Neural crest cell (in vitro differentiated cells): Measurements from ENCODE around the gene ZFAND2B. TPM values are rescaled to one million over a fixed set of nuclear protein-coding genes. Genes with fewer than 3 reads are reported as not detected.

Experiments used
- DNase-seq: peaks from one replicate; pipeline ENCODE4 v3.0.0; 2021; ENCODE audit warnings: low read depth, mixed read lengths, low spot score
- H3K27ac Mint-ChIP-seq: one replicate; pipeline ENCODE4 v1.8.0; 2021; ENCODE audit warnings: mild to moderate bottlenecking, mixed read lengths; ENCODE audit not compliant: unreplicated experiment
- H3K27me3 Mint-ChIP-seq: 2 replicates; pipeline ENCODE4 v1.8.0; 2021; ENCODE audit warnings: low read depth, mild to moderate bottlenecking, mixed read lengths
- H3K36me3 Mint-ChIP-seq: 2 replicates; pipeline ENCODE4 v1.8.0; 2021; ENCODE audit warnings: low read depth, mild to moderate bottlenecking, mixed read lengths
- H3K4me1 Mint-ChIP-seq: 2 replicates; pipeline ENCODE4 v1.8.0; 2021; ENCODE audit warnings: mixed read lengths
- H3K4me3 Mint-ChIP-seq: one replicate; pipeline ENCODE4 v1.8.0; 2021; ENCODE audit warnings: mild to moderate bottlenecking, mixed read lengths
- H3K9me3 Mint-ChIP-seq: 2 replicates; pipeline ENCODE4 v1.8.0; 2021; ENCODE audit warnings: mixed read lengths
- CTCF ChIP-seq: fragments of 200-600 bp; sonication (generic); conservative IDR thresholded peaks from 2 replicates; pipeline ENCODE4 v1.5.0; 2021; ENCODE audit warnings: antibody characterized with exemption, mild to moderate bottlenecking
- total RNA-seq: library from RNA; stranded (reverse); gene quantifications from 2 replicates; pipeline ENCODE4 v1.2.1, GENCODE V29; 2021

ZFAND2B gene
- total RNA-seq, 1 donor from 2014 or later = 30.1 TPM

- peak; percentile 95 for DNase-seq
- TF ChIP-seq CTCF = peak; percentile 100
- H3K36me3 Mint-ChIP-seq = no peaks in the 10 kb centered on the region
- H3K27me3 Mint-ChIP-seq = no peaks in the 10 kb centered on the region
- H3K4me3 Mint-ChIP-seq = peak within 1 kb of the TSS; percentile 95
- H3K9me3 Mint-ChIP-seq = no peaks in the 10 kb centered on the region
- peak within 1 kb of the TSS; percentile 98 for H3K27ac Mint-ChIP-seq
- peaks cover 17% of the 10 kb centered on the region for H3K4me1 Mint-ChIP-seq
These were observed 46.2 kb upstream of the ZFAND2B start, which contains the start of gene NHEJ1 for GRCh38 chr2:219160186-219161017. Gene NHEJ1, minus strand, starts transcription at chr2:219160815. Its CDS starts 2,453 bp downstream, at chr2:219158362.

DNA sequence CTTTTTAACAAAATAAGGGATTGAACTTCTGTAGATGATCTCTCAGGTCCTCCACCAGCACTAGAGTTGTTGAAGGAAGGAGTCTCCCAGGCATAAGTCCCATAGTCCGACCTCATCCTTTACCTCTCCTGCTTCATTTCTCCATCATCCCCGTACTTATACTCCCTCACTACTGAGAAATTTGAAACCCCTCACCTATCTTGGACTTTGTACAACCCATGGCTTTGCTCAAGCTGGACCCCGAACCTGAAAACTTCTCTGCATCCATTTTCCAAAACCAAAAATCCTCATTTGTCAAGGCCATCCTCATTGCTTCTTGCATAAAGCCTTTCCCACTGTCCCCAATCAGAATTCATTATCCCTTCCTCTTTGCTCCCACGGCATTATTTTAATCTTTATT lies 45.5 kb upstream of the ZFAND2B start:
- Mint-ChIP-seq H3K4me1 (peaks cover 17% of the 10 kb centered on the region), H3K27me3 (no peaks in the 10 kb centered on the region), H3K27ac (no peak overlapping the region), H3K36me3 (no peaks in the 10 kb centered on the region), H3K9me3 (no peaks in the 10 kb centered on the region), H3K4me3 (peak overlapping the region; percentile 95)
- DNase-seq = no peak
- no peak for TF ChIP-seq CTCF

- no peaks in the 10 kb centered on the region for H3K36me3 Mint-ChIP-seq
- peaks cover 17% of the 10 kb centered on the region for H3K4me1 Mint-ChIP-seq
- H3K9me3 Mint-ChIP-seq = no peaks in the 10 kb centered on the region
- H3K27me3 Mint-ChIP-seq = no peaks in the 10 kb centered on the region
- no peak for TF ChIP-seq CTCF
- no peak overlapping the region for H3K4me3 Mint-ChIP-seq
- no peak overlapping the region for H3K27ac Mint-ChIP-seq
- DNase-seq = no peak
These were observed 43.4 kb upstream of the ZFAND2B start for GRCh38 chr2:219163156-219163555.

DNA sequence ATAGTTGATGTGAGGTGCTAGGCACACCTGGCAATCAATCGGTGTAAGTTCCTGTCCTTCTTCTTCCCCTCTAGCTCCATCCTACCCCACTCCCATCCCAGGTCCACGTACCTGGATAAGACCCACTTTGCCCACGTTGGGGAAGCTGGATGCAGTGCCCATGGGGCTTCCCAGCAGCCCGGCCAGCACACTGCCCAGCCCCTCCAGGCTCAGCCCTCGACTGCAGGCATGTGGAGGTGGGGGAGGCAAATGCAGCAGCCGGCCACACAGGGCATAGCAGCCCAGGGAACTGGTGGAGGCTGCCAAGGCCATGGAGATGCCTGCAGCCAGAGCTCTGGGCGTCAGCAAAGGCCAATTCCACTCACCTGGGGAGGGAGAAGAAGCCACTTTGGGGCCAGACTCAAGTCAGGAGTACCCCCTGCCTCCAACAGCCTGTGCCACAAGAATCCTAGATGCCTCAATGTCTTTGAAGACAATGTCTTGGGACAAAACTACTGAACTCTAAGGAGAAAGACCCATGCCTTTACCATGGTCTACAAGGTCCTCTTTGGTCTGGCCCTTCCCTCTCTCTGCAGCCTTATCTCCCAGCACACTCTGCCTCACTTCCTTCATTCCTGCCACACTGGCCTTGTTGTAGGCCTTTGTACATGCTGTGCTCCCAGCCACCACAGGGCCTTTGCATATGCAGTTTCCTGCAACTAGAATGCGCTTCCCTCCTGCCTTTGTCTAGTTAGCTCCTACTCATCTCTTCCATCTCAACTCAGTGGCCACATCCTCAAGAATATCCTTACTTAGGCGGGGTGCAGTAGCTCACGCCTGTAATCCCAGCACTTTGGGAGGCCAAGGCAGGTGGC lies 41.3 kb upstream of the ZFAND2B start:
- TF ChIP-seq CTCF = no peak
- peaks cover 10% of the 10 kb centered on the region for H3K4me1 Mint-ChIP-seq
- H3K9me3 Mint-ChIP-seq = no peaks in the 10 kb centered on the region
- DNase-seq = no peak
- H3K27ac Mint-ChIP-seq = no peak overlapping the region
- H3K27me3 Mint-ChIP-seq = no peaks in the 10 kb centered on the region
- H3K36me3 Mint-ChIP-seq = no peaks in the 10 kb centered on the region
- peak overlapping the region; percentile 20 for H3K4me3 Mint-ChIP-seq

- Mint-ChIP-seq H3K4me3 (peak overlapping the region; percentile 10), H3K9me3 (no peaks in the 10 kb centered on the region), H3K4me1 (no peaks in the 10 kb centered on the region), H3K36me3 (peaks cover 2% of the 10 kb centered on the region), H3K27ac (no peak overlapping the region), H3K27me3 (no peaks in the 10 kb centered on the region)
- no peak for TF ChIP-seq CTCF
- DNase-seq = no peak
These were observed 38.6 kb upstream of the ZFAND2B start for GRCh38 chr2:219167997-219168396.
